Hematopoietic multipotent progenitor cell treated with erythropoietin and hydrocortisone succinate and interleukin-3 and kit ligand, for 4 days (in vitro differentiated cells): Measurements from ENCODE around the gene QRICH2.
A peak's percentile ranks its signal among the peaks of the same experiment; 100 is the strongest.
"Not testable (repeated sequence)": the region's sequence is repeated elsewhere in the genome, so short reads cannot be mapped to it uniquely, and the experiment has no call there.

ENCODE experiments used
- DNase-seq: peaks from one replicate; pipeline ENCODE4 v3.0.0-alpha.2; 2015

Gene QRICH2, protein sequence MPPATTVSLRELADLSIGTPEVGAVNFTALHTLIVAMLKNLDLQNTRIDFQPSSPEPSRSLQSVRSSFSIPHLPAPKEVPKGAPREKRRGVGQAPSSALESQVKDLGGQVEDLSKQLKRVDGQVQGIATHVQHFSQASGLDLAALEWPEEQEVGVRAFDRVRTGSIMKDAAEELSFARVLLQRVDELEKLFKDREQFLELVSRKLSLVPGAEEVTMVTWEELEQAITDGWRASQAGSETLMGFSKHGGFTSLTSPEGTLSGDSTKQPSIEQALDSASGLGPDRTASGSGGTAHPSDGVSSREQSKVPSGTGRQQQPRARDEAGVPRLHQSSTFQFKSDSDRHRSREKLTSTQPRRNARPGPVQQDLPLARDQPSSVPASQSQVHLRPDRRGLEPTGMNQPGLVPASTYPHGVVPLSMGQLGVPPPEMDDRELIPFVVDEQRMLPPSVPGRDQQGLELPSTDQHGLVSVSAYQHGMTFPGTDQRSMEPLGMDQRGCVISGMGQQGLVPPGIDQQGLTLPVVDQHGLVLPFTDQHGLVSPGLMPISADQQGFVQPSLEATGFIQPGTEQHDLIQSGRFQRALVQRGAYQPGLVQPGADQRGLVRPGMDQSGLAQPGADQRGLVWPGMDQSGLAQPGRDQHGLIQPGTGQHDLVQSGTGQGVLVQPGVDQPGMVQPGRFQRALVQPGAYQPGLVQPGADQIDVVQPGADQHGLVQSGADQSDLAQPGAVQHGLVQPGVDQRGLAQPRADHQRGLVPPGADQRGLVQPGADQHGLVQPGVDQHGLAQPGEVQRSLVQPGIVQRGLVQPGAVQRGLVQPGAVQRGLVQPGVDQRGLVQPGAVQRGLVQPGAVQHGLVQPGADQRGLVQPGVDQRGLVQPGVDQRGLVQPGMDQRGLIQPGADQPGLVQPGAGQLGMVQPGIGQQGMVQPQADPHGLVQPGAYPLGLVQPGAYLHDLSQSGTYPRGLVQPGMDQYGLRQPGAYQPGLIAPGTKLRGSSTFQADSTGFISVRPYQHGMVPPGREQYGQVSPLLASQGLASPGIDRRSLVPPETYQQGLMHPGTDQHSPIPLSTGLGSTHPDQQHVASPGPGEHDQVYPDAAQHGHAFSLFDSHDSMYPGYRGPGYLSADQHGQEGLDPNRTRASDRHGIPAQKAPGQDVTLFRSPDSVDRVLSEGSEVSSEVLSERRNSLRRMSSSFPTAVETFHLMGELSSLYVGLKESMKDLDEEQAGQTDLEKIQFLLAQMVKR (N-terminal part only)

DNA sequence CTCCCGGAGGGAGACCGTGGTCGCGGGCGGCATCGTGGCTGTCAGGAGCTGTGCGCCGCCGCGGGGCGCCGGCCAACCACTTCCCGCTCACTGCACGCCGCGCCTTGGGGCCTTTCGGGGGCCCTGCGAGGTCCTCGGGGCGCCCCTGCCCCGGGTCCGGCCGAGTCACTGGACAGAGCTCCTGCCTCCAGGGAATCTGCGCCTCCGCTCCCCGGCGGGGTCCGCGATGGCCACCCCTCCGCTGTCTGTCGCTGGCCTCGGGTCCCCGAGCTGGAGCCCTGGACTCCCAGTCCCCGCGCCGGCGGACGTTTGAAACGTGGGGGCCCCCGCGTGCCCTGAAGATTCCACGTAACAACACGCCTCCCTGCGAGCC lies at the start of gene QRICH2:
QRICH2 (minus strand) TSS at position 311 of the 373 bp plus-strand sequence; CDS start at position 33, 278 bp downstream.
- no peak for DNase-seq

DNA sequence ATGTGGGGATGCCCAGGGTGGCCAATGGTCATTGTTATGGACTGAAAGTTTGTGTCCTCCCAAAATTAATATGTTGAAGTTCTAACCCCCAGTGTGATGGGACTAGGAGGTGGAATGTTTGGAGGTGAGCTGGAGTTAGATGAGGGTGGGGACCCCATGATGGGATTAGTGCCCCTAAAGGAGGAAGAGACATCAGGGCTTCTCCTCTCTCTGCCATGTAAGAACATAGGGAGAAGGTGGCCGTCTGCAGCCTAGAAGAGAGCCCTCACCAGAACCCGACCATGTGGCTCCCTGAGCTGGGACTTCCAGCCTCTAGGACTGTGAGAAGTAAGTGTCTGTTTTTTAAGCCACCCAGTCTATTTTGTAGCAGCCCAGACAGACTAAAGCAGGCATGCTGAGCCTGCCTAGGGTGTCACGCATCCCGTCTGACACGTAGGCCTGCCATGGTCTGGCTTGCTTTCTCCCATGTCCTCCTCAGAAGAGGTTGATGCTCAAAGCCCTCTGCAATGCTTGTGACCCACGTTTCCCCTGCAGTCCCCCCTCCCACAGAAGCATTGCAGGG lies 49.6 kb upstream of the QRICH2 start:
- DNase-seq = no peak

DNA sequence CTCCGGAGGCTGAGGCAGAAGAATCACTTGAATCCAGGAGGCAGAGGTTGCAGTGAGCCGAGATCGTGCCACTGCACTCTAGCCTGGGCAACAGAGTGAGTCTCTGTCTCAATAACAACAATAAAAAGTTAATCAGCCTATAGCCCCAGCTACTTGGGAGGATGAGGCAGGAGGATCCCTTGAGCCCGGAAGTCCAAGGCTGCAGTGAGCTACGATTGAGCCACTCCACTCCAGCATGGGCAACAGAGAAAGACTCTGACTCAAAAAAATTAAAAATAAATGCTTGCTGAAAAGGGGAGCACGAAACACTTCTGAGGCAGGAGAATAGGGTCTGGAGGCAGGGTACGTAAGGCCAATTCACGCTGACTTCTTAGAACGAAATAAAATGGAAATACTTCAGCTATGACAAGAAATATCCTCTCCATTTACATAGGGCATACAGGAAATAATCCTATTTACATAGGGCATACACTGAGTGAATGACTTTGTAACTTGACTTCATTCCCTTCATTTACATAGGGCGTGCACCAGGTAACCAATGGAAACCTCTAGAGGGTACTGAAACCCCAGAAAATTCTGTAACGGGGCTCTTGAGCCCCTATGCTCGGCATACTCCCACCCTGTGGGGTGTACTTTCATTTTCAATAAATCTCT lies 48.9 kb upstream of the QRICH2 start:
- DNase-seq = no peak

DNA sequence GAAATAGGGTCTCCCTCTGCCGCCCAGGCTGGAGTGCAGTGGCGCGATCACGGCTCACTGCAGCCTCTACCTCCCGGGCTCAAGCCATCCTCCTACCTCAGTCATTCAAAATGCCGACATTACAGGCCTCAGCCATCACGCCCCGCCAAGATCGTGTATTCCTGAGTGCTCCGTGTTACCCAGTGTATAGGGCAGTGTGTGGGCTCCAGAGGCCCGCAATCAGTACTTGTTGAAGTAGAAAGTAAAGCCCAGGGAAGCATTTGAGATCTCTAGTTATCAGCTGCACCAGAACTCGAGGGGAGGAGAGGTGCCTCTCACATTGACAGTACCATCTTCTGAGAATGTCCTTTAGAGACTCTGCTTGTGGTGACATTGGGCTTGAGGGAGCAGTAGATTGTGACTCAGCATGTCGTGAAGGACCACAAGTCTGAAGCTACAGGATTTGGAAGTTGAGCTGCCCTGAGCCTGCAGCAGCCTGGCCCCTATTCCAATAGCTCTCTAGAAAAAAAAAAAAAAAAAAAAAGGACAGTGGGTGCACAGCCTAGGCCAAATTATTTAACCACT lies 46.8 kb upstream of the QRICH2 start:
- peak; percentile 96 for DNase-seq

DNA sequence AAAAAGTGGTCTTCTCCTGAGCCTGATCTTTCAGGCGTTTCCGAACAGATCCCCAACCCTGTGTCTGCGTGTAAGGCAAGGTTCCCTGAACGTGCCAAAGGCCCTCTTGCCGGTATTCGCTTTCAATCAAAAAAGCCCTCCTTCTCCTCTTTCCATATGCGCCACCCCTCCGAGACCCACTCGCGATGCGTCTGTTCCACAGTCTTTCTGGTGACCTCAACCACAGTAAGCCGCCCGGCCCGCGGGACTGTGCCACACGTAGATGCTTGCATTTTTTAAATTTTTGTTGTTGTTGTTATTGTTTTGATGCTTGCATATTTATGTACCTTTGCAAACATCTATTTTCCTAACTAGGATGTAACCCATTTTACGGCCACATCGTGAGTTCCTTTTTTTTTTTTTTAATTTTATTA lies 46.2 kb upstream of the QRICH2 start:
- DNase-seq = no peak

DNA sequence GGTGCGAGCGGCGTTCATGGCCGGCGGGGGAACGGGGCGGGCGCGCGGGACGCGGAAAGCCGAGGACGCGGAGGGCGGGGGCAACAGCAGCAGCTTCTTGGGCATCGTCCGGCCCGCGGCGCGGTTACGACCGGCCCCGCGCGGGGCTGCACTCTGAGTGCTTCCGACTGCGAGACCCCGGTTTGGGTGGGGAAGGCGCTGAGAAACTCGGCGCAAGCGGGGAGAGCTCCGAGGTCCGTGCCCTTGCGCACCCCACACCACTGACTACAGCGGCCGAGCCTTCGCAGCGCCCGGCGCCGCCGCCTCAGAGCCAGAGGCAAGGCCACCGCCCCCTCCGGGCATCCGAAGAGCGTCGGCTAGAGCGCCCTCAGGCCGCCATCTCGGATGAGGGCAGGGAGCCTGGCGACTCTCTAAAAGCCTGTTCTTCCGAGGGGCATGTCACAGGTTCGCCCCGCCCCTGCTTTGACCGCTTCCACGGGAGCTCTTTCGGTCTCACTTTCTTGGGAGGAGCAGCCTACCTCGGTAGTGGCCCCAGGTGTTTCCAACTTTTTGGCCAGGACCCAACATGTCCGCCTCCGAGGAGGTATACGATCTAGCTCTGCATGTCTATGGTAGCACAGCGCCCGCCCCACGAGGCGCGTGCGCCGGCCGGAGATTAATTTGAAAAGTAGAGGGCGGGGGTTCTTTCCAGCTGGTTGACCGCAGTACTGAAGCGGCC lies 45.7 kb upstream of the QRICH2 start, which contains the start of gene PRPSAP1:
PRPSAP1 (minus strand) TSS at position 318 of the 718 bp plus-strand sequence; CDS start at position 105, 213 bp downstream.
- DNase-seq = peak; percentile 97

DNA sequence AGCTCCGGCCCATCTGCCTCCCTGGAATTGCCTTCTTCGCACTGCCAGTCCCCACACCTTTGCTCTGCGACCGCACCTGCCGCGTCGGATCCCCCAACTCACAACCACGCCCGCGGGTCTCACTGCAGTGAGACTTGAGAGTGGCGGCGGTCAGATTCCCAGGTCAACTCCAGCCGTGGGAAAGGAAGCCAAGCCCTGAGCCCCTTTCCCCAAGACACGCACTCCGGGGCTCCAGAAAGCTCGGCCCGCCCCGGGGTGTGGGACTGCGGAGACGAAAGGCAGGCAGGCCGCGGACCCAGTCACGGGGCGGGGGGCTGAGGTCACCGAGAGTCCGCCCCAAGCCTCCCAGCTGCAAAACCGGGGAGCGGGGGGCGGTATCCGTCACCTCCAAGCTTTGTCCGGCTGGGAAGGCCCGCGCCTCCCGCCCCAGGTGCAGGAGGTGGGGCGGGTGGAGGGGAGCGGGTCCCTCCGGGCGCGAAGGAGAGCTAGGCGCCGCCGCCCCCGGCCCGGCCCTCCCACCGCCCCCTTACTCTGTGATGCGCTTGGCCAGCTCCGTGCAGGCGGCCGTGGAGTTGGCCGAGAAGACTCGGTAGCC lies 45.0 kb upstream of the QRICH2 start:
- DNase-seq = peak; percentile 47

DNA sequence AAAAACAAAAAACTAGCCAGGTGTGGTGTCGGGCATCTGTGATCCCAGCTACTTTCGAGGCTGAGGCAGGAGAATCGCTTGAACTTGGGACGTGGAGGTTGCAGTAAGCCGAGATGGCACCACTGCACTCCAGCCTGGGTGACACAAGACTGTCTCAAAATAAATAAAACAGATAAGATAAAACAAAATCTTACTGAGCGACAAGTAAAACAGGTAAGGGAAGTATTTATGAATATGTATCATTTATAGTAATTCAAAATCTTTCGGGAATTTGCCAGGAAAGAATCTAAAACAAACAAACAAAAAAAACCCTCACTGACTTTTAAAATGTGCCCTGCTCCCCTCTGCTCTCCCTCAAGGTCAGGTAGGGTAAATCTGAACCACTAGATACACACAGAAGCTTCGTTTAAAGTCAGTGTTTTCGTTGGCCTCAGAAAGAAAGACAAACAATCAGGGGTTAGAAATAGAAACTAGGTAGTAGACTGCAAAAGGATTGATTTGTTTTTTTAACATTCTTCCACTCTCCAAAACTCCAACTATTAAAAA lies 43.5 kb upstream of the QRICH2 start:
- no peak for DNase-seq

DNA sequence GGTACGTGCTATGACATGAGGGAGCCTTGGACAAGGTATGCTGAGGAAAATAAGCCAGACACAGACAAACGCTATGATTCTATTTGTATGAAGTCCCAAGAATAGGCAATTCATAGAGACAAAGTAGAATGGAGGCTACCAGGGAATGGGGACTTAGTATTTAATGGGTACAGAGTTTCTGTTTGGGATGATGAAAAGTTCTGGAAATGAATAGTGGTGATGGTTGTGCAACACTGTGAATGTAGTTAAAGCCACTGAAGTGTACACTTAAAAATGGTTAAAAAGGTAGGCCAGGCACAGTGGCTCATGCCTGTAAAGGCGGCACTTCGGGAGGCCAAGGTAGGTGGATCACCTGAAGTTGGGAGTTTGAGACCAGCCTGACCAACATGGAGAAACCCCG lies 42.4 kb upstream of the QRICH2 start:
- no peak for DNase-seq

DNA sequence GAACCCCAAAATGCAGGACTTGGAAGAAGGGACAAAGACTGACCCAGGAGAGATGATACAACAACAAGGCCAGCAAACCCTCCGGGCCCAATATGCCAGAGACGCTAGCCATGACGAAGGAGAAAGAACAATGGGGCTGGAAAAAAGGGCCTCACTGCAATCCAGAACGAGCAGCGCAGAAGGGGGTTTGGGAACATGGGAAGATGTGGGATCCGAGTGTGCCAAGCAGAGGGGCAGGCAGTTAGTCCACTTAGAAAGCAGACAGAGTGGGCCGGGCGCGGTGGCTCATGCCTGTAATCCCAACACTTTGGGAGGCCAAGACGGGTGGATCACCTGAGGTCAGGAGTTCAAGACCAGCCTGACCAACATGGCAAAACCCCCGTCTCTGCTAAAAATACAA lies 38.9 kb upstream of the QRICH2 start:
- DNase-seq = not testable (repeated sequence)

DNA sequence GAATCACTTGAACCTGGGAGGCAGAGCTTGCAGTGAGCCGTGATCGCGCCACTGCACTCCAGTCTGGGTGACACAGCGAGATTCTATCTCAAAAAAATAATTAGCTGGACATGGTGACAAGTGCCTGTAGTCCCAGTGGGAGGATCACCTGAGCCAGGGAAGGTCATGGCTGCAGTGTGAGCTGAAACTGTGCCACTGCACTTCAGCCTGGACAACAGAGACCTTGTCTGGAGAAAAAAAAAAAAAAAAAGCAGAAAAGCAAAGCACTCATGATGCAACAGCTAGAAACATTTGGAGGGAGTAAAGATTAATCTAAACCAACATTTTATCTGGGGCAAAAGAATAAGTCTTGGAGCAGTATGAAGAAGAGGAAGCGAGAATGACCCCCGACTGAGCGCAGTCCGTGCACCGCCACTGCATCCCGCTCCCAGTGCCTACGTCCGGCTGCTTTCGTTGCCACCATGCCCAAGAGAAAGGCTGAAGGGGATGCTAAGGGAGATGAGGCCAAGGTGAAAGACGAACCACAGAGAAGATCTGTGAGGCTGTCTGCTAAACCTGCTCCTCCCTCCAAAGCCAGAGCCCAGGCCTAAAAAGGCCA lies 37.4 kb upstream of the QRICH2 start:
- DNase-seq = no peak

DNA sequence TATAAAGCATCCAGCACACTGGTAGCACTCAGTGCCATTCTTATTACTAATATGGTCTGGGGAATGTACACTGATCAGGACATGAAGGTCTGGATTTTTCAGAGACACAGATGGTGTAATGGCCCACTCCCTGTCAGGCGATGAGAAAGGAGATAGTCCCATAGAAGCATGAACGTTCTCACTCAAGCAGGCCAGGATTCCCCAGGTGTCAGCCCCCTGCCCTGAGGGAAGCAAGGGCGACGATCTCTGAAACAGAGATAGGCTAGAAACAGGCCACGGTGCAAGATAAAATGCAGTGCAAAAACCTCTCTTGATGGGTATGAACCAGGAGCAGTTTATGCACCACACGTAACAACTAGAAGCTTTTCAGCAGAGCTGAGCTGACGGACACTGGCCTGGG lies 35.0 kb upstream of the QRICH2 start:
- no peak for DNase-seq

DNA sequence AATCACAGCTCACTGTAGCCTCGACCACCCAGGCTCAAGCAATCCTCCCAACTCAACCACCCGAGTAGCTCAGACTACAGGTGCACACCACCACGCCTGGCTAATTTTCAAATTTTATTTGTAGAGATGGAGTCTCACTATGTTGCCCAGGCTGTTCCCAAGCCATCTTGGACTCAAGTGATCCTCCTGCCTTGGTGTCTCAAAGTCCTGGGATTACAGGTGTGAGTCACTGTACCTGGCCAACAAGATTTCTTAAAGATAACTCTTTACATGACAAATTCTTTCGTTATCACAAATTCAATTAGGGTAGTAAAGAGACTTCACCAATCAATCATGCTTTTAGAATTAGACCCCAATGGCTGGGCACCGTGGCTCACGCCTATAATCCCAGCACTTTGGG lies 33.2 kb upstream of the QRICH2 start:
- no peak for DNase-seq

DNA sequence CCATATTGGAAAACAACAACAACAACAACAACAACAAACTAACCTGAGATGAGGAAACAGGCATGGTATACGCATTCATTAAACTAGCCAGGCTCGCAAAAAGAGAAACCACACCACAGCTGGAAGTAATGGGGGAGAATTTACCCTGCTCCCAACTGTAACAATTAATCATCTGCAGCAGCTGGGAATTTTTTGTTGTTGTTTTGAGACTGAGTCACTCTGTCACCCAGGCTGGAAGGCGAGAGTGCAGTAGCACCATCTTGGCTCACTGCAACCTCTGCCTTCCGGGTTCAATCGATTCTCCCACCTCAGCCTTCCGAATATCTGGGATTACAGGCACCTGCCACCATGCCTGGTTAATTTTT lies 29.3 kb upstream of the QRICH2 start:
- DNase-seq = no peak

DNA sequence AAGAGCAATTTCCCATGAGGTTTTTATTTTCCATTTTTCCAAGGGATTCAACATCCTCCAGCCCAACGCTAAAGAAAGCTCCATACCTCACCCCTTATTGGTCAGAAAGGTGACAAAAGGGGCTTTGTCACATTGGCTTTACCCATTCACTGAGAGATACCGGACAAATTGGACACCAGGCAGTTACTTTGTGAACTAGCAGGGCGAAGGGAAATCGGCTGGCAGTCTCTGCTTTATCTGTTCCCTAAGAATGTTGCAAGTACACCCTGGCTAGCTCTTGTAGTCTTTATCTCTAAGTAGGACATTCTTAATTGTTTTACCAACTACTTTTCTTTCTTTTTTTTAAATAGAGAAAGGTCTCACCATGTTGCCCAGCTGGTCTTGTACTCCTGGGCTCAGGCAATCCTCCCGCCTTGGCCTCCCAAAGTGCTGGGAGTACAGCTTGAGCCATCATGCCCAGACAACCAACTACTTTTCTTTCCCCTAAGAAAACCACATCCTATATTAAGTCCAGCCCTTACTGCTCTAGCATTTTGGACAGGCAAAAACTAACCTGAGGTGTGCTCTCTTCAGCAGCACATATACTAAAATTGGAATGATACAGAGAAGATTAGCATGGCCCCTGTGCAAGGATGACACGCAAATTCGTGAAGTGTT lies 28.8 kb upstream of the QRICH2 start:
- peak; percentile 8 for DNase-seq

DNA sequence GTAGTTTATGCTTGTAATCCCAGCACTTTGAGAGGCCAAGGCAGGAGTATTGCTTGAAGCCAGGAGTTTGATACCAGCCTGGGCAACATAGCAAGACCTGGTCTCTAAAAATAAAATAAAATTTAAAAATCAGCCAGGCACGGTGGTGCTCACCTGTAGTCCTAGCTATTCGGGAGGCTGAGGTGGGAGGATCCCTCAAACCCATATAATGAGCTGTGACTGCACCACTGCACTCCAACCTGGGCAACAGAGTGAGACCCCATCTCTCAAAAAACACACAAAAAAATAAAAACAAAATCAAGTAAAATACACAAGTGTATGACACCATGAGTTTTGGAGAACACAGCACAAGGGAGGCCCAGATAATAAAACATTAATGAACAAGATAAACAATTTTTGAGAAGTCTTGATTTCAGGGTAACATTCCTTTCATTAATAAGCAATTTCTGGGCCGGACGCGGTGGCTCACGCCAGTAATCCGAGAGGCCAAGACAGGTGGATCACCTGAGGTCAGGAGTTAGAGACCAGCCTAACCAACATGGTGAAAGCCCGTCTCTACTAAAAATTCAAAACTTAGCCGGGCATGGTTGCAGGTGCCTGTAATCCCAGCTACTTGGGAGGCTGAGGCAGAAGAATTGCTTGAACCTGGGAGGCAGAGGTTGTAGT lies 27.8 kb upstream of the QRICH2 start:
- DNase-seq = no peak

DNA sequence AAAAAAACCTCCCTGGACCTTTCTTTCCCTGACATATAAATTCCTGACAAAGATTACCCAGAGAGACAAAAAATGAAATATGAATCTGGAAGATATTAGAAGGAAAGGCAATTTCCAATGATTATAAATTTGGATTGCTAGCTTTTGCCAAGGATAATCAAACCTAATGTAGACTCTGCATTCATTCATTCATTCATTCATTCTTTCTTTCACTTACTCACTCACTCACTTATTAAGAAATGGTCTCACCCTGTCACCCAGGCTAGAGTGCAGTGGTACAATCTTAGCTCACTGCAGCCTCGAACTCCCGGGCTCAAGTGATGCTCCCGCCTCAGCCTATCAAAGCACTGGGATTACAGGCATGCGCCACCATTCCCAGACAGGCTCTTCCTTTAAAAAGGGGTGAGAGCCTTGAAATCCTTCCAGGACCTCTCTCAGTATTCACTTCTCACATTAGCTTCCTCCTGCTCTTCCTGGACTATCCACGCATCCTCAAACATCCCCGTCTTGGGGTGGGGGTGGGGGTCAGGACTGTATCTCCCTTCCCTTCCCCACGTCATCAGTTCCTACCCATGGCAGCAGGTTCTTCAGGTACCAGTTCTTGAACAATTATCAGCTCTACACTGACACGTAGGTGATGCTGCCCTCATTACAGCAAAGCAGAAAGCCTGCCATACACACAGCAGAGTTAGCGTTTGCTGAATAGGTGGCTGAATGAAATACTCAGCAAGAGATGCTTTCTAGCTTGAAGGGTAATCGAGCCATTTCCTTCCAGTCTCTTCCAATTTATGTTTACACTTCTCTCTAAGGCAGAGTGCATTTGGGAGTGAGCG lies 25.8 kb upstream of the QRICH2 start:
- no peak for DNase-seq

DNA sequence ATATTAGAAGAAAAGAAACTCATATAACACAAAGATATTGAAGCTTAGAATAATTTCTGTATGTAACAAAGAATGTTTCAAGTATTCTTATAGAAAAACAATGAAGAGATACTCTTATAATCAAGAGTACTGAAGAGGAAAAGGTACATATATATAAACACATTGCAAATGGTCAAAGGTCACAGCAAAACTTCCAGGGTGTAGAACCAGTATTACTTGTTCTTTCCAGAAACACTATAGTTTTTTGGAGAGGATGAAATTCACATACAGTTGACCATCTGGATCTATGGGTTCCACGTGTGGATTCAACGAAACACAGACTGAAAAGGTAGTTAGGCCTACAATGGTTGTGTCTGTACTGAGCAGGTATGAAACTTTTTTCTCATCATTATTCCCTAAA lies 23.0 kb upstream of the QRICH2 start:
- no peak for DNase-seq
